OCI-LY1 (cell line): ENCODE measurements around the gene IGFBP4.

Source experiments
- CTCF ChIP-seq: fragments of 200-600 bp; sonication (generic), shearing (Covaris generic); IDR thresholded peaks from 2 replicates; pipeline ENCODE4 v1.5.1; 2017; ENCODE audit warnings: mild to moderate bottlenecking, antibody characterized with exemption, low read length, moderate library complexity, mixed read lengths
- EZH2 ChIP-seq: fragments of 200-600 bp; sonication (generic), shearing (Covaris generic); IDR thresholded peaks from 2 replicates; pipeline ENCODE4 v1.8.0; 2017; ENCODE audit warnings: borderline replicate concordance, mixed run types, mild to moderate bottlenecking, antibody characterized with exemption, low read length, moderate library complexity, mixed read lengths

GRCh38 chr17:40448639-40449261 is 5.5 kb downstream of the IGFBP4 start:
- TF ChIP-seq CTCF (no peak), EZH2 (no peak)
